ENCODE data around the gene MAP3K10.
"Not testable (repeated sequence)": the region's sequence is repeated elsewhere in the genome, so short reads cannot be mapped to it uniquely, and the experiment has no call there.

Gene MAP3K10

DNA sequence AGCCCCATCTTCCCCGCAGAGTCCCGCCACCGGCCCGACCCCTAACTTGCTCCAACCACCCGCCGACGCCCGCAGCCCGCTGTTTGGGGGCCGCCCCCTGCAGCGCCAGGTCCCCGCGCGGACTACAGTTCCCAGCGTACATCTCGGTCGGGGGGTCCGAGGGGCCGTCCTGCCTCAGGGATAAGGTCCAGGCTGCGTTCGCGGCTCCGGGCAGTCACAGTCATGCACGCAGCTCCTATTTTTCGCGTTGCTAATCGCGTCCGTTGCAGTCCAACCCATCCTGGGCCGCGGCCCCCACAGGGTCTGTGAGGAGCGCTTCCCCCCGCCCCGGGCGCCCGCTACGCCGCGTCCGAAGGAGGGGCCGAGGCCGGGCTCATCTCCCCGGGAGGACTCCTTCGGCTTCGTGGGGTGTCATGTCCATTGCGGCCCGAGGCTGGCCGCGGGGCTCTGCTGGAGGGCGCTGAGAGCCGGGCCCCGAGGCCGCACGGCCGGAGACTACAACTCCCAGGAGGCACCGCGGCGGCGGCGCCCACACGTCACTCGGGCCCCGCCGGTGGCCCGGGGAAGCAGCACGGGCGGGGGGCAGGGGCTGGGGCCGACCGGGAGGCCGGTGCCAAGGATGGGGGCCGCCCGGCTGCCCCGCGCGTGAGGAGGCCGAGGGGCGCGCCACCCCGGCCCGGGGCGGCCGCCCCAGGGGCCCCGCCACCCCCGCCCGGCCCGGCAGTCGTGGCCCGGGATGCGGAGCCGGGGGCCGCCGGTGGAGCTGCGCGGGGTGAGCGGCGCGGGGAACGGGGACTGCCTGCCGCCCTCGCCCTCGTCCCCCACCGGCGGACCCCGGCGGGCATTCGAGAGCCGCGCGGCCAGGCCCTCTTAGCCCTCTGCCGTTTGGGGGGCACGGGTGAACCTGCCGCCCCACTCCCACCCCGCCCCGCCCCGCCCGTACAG, at the start of gene MAP3K10:
Gene MAP3K10, plus strand, starts transcription at position 536 of the 945 bp plus-strand sequence. CDS start 606 bp downstream, outside the sequence.
- peak; percentile 85 for DNase-seq

DNA sequence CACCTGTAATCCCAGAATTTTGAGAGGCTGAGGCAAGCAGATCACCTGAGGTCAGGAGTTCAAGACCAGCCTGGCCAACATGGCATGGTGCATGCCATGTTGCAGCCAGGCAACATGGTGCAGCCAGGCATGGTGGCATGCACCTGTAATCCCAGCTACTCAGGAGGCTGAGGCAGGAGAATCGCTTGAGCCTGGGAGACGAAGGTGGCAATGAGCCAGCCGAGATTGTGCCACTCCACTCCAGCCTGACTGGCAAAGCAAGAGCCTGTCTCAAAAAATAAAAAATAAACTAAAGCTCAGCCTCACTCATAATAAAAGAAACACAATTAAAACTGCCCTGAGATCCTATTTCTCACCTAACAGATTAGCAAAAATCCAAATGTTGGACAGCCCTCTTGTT, 49.7 kb upstream of the MAP3K10 start:
- no peak for DNase-seq

DNA sequence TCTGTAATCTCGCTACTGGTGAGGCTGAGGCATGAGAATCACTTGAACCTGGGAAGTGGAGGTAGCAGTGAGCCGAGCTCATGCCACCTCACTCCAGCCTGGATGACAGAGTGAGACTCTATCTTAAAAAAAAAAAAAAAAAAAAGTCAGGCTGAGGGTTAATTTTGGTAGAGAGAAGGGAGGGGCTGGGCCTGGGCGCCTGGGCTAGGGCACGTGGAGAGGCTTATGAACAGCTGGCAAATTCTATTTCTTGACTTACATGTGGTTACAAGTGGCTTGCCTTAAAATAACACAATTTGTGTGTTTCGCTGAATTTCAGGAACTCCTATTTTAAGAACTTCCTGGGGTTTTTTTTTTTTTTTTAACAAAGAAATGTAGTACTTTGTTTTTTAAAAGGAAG, 47.6 kb upstream of the MAP3K10 start:
- DNase-seq, result no peak

DNA sequence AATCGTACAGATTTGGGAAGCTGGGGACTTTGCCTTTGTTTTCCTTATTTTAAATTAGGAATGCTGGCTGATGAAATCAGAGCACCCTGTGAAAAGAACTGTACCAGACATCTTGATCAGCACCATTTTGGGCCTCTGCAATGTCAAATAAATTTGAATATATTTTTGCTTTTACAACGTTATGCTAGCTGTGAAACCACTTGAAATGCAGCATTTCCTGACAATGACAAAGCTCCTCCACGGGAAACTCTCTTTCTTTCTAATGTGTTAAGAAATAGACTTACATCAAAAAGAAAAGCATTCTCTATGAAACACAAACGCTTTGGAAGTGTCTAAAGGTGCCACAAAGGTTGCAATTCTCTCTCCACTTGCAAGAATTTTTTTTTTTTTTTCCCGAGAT, 47.1 kb upstream of the MAP3K10 start:
- no peak for DNase-seq

DNA sequence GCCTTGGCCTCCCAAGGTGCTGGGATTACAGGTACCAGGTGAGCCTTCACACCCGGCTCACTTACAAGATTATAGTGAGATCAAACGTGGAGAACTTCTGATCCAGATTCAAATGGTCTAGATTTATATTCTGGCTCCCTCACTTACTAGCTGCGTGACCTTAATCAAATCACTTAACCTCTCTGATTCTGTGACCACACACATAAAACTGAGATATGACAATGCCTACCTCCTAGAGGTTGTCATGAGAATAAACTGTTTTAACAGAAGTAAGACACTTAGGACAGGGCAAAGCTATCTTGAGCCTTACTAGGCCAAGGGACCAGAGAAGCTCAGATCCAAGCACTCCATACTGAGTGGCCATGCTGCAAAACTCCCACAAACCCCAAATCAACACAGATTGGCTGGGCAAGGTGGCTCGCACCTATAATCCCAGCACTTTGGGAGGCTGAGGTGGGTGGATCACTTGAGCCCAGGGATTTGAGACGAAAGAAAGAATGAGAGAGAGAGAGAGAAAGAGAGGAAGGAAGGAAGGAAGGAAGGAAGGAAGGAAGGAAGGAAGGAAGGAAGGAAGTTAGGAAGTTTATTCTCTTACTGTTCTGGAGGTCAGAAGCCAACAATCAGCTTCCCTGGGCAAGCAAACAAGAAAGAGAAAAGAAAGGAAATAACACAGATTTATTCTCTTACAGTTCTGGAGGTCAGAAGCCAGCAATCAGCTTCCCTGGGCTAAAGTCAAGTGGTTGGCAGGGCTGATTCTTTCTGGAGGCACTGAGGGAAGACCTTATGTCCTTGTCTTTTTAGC, 46.1 kb upstream of the MAP3K10 start:
- no peak for DNase-seq

DNA sequence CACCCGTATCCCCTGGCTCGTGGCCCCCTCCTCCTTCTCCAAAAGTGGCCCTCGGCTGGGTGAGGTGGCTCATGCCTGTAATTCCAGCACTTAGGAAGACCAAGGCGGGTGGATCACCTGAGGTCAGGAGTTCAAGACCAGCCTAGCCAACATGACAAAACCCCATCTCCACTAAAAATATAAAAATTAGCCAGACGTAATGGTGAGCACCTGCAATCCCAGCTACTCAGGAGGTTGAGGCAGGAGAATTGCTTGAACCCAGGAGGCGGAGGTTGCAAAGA, 45.5 kb upstream of the MAP3K10 start:
- not testable (repeated sequence) for DNase-seq

DNA sequence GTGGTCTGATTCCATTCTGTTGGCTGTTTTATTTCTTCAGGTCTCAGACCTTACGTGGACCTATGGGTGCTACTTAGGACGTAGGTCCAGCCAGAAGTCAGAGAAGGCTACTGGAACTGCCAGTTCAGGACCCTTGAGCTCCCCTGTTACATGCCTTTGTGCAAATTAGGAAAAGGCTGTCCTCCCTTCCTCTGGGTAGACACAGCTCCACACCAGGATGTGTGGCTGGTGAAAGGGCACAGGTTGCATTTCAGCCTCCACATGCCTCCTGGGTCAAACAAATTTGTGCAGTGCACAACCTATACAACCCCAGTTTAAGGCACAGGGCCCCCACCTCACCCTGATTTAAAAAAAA, 43.9 kb upstream of the MAP3K10 start:
- DNase-seq, result no peak

DNA sequence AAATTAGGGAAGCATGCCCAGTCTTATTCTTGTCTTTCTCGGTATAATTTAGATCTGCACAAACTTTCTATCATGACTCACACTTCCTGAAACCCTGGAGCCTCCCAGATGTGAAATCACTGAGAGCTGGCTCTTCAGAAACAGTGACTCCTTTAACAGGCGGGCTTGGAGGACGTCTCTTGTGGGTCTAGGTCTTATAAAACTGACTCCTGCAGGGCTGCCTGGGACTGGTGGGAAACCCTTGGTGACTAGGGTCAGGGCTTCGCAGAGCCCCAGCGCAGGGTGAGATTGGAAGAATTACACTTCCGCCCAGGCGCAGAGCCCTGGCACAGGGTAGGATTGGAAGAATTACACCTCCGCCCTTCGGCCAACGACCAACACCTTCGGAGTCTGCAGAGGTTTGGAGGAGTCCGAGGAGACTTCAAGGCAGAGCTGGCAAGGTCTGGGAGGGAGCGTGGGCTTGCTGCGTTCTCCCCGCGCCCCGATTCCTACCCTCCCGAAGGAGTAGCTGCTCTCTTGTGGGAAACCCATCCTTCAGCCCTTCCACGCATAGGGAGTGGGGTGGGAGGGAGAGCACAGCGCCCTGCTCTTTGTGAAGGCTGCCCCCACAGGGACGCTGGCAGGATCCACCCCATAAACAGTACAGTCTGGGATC, 43.4 kb upstream of the MAP3K10 start:
- DNase-seq, result no peak

DNA sequence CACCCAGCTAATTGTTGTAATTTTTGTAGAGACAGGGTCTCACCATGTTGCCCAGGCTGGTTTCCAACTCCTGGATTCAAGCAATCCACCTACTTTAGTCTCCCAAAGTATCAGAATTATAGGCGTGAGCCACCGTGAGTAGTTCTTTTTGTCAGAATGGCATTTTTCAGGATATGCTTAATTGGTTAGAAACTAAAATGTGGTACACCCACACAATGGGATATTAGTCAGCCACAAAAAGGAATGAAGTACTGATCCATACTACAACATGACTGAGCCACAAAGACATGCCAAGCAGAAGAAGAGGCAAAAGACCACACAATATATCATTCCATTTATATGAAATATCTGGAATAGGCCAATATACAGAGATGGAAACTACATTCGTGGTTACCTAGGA, 41.7 kb upstream of the MAP3K10 start:
- no peak for DNase-seq

DNA sequence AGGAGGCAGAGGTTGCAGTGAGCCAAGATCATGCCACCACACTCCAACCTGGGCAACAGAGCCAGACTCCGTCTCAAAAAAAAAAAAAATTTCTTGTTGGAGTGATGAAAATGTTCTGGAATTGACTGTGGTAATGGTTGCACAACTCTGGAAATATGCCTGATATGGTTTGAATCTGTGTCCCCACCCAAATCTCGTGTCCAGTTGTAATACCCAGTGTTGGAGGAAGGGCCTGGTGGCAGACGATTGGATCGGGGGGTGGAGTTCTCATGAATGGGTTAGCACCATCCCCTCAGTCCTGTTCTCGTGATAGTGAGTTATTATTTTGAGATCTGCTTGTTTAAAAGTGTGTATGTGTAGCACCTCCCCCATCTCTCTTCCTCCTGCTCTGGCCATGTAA, 41.1 kb upstream of the MAP3K10 start:
- no peak for DNase-seq

DNA sequence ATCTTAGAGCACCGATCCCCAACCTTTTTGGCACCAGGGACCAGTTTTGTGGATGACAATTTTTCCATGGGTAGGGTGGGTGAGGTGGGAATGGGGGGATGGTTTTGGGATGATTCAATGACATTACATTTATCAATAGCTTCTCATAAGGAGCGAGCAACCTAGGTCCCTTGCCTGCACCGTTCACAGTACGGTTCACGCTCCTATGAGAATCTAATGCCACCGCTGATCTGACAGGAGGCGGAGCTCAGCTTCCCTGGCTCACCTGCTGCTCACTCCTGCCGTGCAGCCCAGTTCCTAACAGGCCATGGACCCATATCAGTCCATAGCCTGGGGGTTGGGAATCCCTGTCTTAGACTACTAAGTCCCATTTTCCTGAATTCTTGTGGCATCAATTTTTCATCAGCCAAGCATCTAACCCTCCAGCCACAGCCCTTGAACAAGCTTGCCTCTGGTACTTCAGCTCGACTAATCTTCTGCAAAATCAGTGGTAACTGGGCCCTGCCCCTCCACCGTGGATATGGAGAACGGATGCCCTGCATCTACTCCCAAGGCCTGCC, 37.0 kb upstream of the MAP3K10 start:
- DNase-seq, result no peak

DNA sequence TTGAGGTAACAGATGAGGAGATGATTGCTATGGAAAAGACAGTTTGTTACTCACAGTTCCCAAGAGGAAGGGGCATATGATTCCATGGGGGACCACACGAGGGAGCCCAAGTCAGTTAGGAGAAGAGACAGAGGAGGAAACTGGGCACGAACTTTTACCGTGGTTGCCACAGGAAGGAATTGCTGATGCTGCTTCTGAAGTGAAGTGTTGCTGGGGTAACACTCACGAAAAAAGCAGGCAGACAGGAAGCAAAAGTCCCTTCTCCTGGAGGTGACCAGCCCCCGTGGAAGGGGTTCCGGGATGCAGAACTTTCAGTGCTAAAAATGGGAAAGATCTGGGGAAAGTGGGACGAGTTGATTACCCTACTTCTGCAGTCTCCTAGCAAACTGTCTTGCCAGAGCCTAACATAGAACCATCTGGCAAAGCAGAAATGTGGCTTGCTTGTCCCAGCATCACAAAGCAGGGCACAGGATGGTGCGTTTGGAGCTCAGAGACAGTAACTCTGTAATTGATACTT, 35.4 kb upstream of the MAP3K10 start:
- DNase-seq, result no peak

DNA sequence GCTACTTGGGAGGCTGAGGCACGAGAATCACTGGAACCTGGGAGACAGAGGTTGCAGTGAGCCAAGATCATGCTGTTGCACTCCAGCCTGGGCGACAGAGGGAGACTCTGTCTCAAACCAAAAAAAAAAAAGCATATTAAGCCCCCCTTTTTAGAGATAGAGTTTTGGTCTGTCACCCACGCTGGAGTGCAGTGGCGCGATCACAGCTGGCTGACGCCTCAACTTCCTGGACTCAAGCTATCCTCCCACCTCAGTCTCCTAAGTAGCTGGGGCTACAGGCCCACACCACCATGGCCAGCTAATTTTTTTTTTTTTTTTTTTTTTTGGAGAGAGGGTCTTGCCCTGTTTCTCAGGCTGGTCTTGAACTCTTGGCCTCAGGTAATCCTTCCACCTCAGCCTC, 34.2 kb upstream of the MAP3K10 start:
- DNase-seq, result no peak

DNA sequence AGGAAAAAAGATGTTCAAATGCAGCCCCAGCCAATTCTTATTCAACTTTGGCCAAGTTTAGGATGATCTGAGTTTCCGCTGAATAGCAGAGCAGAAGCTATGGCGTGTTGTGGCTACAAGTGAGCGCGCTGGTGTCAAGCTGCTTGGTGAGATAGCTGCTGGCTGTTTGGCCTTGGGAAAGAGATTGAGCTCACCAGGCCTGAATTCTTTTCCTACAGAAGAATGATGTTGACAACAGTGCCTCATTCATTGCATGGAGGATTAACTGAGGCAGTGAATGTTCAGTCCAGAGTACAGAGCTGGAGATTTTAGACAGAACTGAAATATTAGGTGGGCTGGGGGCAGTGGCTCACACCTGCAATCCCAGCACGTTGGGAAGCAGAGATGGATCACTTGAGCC, 31.5 kb upstream of the MAP3K10 start:
- no peak for DNase-seq

DNA sequence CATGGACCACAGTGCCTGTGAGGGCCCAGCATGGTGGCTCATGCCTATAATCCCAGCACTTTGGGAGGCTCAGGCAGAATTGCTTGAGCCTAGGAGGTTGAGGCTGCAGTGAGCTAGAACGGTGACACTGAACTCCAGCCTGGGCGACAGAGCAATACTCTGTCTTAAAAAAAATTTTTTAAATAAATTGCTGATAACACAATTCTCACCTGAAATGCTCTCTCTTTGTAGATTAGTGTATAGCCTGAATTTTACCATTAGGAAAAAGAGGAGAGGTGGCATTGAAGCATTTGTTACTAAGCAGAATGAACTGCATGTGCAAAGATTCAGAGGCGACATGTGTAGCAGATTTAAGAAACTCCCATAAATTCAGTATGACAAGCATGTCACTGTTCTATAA, 29.1 kb upstream of the MAP3K10 start:
- no peak for DNase-seq

DNA sequence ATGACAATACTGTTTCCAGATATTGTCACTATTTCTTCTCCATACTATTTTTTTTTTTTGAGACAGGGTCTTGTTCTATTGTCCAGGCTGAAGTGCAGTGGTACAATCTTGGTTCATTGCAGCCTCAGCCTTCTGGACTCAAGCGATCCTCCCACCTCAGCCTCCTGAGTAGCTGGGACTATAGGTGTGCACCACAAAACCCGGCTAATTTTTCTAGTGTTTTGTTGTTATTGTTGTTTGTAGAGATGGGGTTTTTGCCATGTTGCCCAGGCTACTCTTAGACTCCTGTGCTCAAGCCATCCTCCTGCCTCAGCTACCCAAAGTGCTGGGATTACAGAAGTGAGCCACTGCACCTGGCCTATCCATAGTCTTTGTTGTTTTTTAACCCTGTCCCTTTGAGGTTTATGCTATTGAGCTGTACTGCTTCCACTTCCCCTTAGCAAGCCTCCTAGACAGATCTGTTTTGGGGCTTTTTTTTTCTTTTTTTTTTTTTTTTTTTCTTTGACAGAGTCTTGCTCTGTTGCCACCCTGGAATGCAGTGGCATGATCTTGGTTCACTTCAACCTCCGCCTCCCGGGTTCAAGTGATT, 27.6 kb upstream of the MAP3K10 start:
- no peak for DNase-seq

DNA sequence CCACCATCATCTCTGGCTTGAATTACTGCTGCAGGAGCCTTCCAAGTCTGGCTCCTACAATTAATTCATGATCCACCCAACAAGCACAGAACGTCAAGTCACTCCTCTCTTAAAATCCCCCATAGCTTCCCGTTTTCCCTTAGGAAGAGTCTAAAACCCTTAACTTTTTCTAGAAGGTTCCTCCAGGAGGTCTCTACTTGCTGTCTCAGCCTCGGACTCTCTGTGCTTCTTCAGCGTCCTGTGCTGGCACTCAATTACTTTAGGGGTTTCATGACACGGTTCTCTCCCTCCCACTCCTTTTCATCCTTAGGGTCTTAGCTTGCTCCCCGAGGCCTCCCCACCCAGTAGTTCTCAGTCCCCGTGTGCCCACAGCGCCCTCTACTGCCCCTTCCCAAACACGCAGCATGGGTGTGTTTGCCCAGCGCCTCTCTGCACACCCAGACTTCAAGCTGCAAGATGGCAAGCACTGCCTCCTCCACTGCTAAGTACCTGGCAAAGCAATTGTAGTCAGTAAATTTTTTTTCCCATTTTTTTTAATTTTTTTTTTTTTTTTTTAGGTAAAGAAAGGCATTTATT, 25.8 kb upstream of the MAP3K10 start:
- DNase-seq, result peak; percentile 48

DNA sequence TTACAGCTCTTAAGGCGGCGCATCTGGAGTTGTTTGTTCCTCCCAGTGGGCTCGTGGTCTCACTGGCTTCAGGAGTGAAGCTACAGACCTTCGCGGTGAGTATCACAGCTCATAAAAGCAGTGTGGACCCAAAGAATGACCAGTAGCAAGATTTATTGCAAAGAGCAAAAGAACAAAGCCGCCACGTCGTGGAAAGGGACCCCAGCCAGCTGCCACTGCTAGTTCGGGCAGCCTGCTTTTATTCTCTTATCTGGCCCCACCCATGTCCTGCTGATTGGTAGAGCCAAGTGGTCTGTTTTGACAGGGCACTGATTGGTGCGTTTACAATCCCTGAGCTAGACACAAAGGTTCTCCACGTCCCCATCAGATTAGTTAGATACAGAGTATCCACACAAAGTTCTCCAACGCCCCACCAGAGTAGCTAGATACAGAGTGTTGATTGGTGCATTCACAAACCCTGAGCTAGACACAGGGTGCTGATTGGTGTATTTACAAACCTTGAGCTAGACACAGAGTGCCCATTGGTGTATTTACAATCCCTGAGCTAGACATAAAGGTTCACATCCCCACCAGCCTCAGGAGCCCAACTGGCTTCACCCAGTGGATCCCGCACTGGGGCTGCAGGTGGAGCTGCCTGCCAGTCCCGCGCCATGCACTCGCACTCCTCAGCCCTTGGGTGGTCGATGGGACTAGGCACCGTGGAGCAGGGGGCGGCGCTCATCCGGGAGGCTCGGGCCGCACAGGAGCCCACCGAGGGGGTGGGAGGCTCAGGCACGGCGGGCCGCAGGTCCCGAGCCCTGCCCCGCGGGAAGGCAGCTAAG, 21.5 kb upstream of the MAP3K10 start:
- not testable (repeated sequence) for DNase-seq

DNA sequence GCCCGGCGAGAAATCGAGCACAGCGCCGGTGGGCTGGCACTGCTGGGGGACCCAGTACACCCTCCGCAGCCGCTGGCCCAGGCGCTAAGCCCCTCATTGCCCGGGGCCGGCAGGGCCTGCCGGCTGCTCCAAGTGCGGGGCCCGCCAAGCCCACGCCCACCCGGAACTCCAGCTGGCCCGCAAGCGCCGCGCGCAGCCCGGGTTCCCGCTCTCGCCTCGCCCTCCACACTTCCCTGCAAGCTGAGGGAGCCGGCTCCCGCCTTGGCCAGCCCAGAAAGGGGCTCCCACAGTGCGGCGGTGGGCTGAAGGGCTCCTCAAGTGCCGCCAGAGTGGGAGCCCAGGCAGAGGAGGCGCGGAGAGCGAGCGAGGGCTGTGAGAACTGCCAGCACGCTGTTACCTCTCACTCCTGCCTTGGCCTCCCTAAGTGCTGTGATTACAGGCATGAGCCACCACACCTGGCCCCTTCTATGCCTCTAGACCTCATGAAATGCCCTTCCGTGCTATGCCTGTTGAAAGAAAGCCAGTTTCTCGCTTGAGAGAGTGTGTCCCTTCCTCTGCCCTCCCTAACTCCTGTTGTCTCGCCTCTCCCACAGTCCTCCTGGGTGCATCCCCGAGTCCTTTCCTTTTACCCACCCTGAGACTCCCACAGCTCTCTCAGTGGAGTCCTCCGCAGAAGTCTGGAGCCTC, 20.8 kb upstream of the MAP3K10 start:
- DNase-seq, result not testable (repeated sequence)

DNA sequence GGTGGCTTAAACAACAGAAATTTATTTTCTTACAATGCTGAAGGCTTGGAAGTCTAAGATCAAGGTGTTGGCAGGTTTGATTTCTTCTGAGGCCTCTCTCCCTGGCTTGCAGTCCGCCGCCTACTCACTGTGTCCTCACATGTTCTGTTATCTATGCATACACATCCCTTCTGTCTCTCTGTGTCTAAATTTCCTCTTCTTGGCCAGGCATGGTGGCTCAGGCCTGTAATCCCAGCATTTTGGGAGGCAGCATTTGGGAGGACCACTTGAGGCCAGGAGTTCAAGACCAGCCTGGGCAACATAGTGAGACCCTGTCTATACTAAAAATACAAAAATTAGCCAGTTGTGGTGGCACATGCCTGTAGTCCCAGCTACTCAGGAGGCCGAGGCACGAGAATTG, 19.9 kb upstream of the MAP3K10 start:
- DNase-seq, result not testable (repeated sequence)

DNA sequence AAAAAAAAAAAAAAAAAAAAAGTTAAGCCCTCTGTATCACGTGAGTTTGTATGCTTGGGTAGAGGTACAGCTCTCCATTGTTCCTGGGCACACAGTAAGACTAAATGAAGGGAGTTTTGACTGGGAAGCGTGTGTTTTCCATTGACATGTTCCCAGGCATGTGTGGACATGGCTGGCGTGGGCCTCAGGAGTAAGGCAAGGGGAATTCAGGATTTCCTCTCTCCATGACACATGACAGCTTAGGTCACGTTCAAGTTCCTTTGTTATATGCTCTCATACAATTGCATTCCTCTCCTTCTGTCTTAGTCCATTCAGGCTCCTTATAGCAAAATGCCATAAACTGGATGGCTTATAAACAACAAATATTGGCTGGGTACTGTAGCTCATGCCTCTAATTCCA, 17.1 kb upstream of the MAP3K10 start:
- no peak for DNase-seq

All from right forelimb (tissue), 1 donor.